HCT116 (cell line): ENCODE data around the gene ZNF804B.

Experiments
- POLR2A ChIP-seq: IDR thresholded peaks from 2 replicates; pipeline ENCODE4 v1.7.0; 2011; ENCODE audit warnings: borderline replicate concordance; ENCODE audit not compliant: insufficient read depth, insufficient read length; ENCODE audit errors: extremely low read depth
- YY1 ChIP-seq: IDR thresholded peaks from 2 replicates; pipeline ENCODE4 v1.6.1; 2011; ENCODE audit warnings: low read length, low read depth, moderate library complexity, mild to moderate bottlenecking; ENCODE audit not compliant: insufficient replicate concordance; ENCODE audit errors: extremely low read depth

- no peak for TF ChIP-seq POLR2A
- no peak for TF ChIP-seq YY1
Observed at GRCh38 chr7:89264126-89264525, 504.6 kb downstream of the ZNF804B start.
